GM19467 (cell line): ENCODE measurements around the gene SKI.

Experiments
- ATAC-seq: cut with Tn5 transposase; IDR thresholded peaks from one replicate; pipeline ENCODE4 v1.9.1; 2021; ENCODE audit warnings: mild to moderate bottlenecking, moderate library complexity; ENCODE audit not compliant: unreplicated experiment

Gene SKI

GRCh38 chr1:2274231-2274928 is 46.3 kb downstream of the SKI start:
- ATAC-seq = no peak

- no peak for ATAC-seq
These were observed 46.9 kb downstream of the SKI start for GRCh38 chr1:2274929-2275475.

- ATAC-seq = no peak
These were observed 47.8 kb downstream of the SKI start for GRCh38 chr1:2275796-2276536.

GRCh38 chr1:2276803-2277580 is 48.9 kb downstream of the SKI start:
- no peak for ATAC-seq

GRCh38 chr1:2277741-2278488 is 49.8 kb downstream of the SKI start:
- ATAC-seq = no peak

- no peak for ATAC-seq
These were observed 50.6 kb downstream of the SKI start for GRCh38 chr1:2278591-2279209.

GRCh38 chr1:2279210-2279639 is 51.1 kb downstream of the SKI start:
- no peak for ATAC-seq

- ATAC-seq = no peak
These were observed 51.7 kb downstream of the SKI start for GRCh38 chr1:2279817-2280216.

GRCh38 chr1:2282556-2283270 is 54.6 kb downstream of the SKI start:
- ATAC-seq = no peak

GRCh38 chr1:2283371-2283990 is 55.4 kb downstream of the SKI start:
- no peak for ATAC-seq

- no peak for ATAC-seq
These were observed 56.1 kb downstream of the SKI start for GRCh38 chr1:2283991-2284895.

GRCh38 chr1:2284932-2285331 is 56.8 kb downstream of the SKI start:
- ATAC-seq = no peak

GRCh38 chr1:2286923-2287322 is 58.8 kb downstream of the SKI start:
- no peak for ATAC-seq

- ATAC-seq = no peak
These were observed 59.5 kb downstream of the SKI start for GRCh38 chr1:2287649-2288048.

- ATAC-seq = no peak
These were observed 60.2 kb downstream of the SKI start for GRCh38 chr1:2288311-2288710.

GRCh38 chr1:2288816-2289536 is 60.9 kb downstream of the SKI start:
- no peak for ATAC-seq

- no peak for ATAC-seq
These were observed 61.5 kb downstream of the SKI start for GRCh38 chr1:2289607-2290006.
